Esophagus squamous epithelium (tissue), 5 donors: ENCODE measurements around the gene ZFYVE28. TPM values are rescaled to one million over a fixed set of nuclear protein-coding genes. Genes with fewer than 3 reads are reported as not detected.

ENCODE experiments used
- DNase-seq: peaks from one replicate; lab custom pipeline; 2025; lab: John Stamatoyannopoulos, UW
- H3K27ac ChIP-seq, 4 donors: fragments of 200-600 bp; sonication (generic); one replicate each; pipeline ENCODE4 v1.5.1; 2016 to 2019; ENCODE audit warnings: mild to moderate bottlenecking in 1 of 4
- H3K27me3 ChIP-seq, 4 donors: fragments of 200-600 bp; sonication (generic); 1 replicate in 3 of 4; 2 replicates in 1 of 4; pipeline versions ENCODE4 v1.5.1 to v1.6.0; 2017 to 2021; ENCODE audit warnings: antibody characterized with exemption in 1 of 4
- H3K36me3 ChIP-seq, 3 donors: fragments of 200-600 bp; sonication (generic); one replicate each; pipeline ENCODE4 v1.5.1; 2016 to 2019
- H3K4me1 ChIP-seq, 3 donors: fragments of 200-600 bp; sonication (generic); one replicate each; pipeline ENCODE4 v1.5.1; 2017 to 2019
- H3K4me3 ChIP-seq, 4 donors: fragments of 200-600 bp; sonication (generic); 1 replicate in 3 of 4; 2 replicates in 1 of 4; pipeline ENCODE4 v1.5.1; 2016 to 2019; ENCODE audit warnings: mild to moderate bottlenecking in 2 of 4, moderate library complexity in 1 of 4
- H3K9me3 ChIP-seq, 3 donors: fragments of 200-600 bp; sonication (generic); one replicate each; pipeline ENCODE4 v1.5.1; 2016 to 2019
- POLR2A ChIP-seq, 4 donors: fragments of 450-650 bp; IDR thresholded peaks; one replicate each; pipeline ENCODE4 v1.6.1; 2017; ENCODE audit warnings: antibody characterized with exemption in 4 of 4, mild to moderate bottlenecking in 4 of 4, moderate library complexity in 3 of 4
- WGBS, 2 donors: methylation state at CpG; one replicate each; pipeline ENCODE4 v1.1.5; 2018; 5-methylcytosine and 5-hydroxymethylcytosine counted together
- intact Hi-C: fragments of 100-400 bp; cut with DNase I; formaldehyde crosslinking; loops from one replicate; pipeline ENCODE4 v1.15.0; 2022
- total RNA-seq, 4 donors: library from RNA; depleted of rRNA; stranded (reverse); fragments of >200 nt; gene quantifications; one replicate each; pipeline ENCODE4 v1.1.0, GENCODE V29; 2016
- TF ChIP-seq, protein P1 (sequence below), 6 experiments: fragments of 450-650 bp in 4 of 6; fragments of 200-600 bp in 2 of 6; sonication (generic) in 2 of 6; IDR thresholded peaks; one replicate each; pipeline ENCODE4 v1.5.1; 2016 to 2019; ENCODE audit warnings: antibody characterized with exemption in 6 of 6, mild to moderate bottlenecking in 4 of 6, moderate library complexity in 4 of 6
- donor health status: DM: yes; HTN: yes; CAD: no.

Gene ZFYVE28
- total RNA-seq, 4 donors from 2014 or later: 5.1 to 8.5 (median 8.2) TPM

DNA sequence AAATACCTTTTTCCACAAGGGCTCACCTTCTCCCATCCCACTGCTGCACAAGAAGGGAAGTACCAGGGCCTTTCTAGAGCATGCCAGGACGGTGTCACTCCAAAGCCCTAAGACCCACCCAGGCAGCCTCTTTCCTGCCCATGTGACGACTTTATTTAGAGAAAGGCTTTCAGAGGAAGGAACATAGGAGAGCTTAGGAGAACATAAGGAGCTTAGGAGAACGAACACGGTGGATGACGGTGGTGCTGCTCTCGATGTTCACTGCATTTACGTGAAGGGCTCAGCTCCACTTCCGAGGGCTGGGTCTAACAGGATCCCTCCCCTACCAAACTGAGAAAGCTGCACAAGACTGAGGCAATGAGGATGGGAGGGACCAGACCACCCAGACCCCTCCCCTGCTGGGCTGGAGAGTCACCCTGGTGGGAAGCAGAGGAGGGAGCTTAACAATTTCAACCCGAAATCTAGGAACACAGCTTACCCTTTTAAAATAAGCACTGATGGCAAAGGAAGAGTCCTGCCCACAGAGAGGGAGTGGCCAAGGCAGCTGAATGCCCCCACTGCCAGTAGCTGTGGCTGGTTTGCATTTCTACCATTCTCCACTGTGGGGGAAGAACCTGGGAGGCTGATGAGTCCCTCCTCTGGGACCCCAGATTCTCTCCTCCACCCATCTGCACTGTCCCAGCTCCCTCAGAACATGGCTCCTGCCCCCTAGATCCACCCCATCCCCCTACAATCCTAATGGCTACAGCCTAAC, 29.8 kb downstream of the ZFYVE28 start:
- intact Hi-C loops: no loop called here
- DNase-seq: no peak
- Histone ChIP-seq H3K4me1 (peaks cover 0 to 5% (median 3%) of the 10 kb centered on the region in 3 donors), H3K27me3 (no peaks in the 10 kb centered on the region), H3K27ac (no peak overlapping the region), H3K36me3 (no peaks in the 10 kb centered on the region), H3K9me3 (no peaks in the 10 kb centered on the region), H3K4me3 (no peak overlapping the region)
- TF ChIP-seq, protein P1, sequence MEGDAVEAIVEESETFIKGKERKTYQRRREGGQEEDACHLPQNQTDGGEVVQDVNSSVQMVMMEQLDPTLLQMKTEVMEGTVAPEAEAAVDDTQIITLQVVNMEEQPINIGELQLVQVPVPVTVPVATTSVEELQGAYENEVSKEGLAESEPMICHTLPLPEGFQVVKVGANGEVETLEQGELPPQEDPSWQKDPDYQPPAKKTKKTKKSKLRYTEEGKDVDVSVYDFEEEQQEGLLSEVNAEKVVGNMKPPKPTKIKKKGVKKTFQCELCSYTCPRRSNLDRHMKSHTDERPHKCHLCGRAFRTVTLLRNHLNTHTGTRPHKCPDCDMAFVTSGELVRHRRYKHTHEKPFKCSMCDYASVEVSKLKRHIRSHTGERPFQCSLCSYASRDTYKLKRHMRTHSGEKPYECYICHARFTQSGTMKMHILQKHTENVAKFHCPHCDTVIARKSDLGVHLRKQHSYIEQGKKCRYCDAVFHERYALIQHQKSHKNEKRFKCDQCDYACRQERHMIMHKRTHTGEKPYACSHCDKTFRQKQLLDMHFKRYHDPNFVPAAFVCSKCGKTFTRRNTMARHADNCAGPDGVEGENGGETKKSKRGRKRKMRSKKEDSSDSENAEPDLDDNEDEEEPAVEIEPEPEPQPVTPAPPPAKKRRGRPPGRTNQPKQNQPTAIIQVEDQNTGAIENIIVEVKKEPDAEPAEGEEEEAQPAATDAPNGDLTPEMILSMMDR (IDR thresholded peaks at IDR 0.05): no peak
- TF ChIP-seq POLR2A (IDR thresholded peaks at IDR 0.05): no peak
- 34 to 50% methylated on average over 8 of the region's 9 CpGs for WGBS, 2 donors

DNA sequence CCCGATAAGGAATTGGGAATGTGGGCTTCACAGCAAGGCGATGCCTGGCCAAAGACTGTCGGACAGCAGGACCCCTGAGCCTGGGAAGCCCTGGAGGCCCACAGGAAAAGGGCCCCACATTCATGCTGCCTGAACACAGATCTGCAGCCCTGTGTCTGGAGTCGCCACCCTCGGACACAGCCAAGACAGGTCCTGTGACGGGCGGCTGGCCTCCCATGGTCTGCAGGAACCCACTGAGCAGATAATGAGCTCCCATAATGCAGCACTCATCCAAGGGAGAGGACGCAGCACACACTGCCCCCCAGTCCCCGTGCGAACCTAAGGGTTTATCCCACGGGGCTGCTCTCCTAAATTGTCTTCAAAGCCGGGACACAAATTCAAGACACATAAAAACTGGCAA, 30.6 kb downstream of the ZFYVE28 start:
- Histone ChIP-seq H3K4me1 (peaks cover 0 to 3% (median 0%) of the 10 kb centered on the region in 3 donors), H3K27me3 (no peaks in the 10 kb centered on the region), H3K9me3 (no peaks in the 10 kb centered on the region), H3K36me3 (no peaks in the 10 kb centered on the region), H3K27ac (no peak overlapping the region), H3K4me3 (no peak overlapping the region)
- WGBS, 2 donors: 79 to 93% methylated on average over 3 to 6 of the region's 12 CpGs
- no peak for TF ChIP-seq POLR2A (IDR thresholded peaks at IDR 0.05)
- TF ChIP-seq, protein P1 (IDR thresholded peaks at IDR 0.05): no peak
- intact Hi-C loops: no loop called here
- DNase-seq: no peak

DNA sequence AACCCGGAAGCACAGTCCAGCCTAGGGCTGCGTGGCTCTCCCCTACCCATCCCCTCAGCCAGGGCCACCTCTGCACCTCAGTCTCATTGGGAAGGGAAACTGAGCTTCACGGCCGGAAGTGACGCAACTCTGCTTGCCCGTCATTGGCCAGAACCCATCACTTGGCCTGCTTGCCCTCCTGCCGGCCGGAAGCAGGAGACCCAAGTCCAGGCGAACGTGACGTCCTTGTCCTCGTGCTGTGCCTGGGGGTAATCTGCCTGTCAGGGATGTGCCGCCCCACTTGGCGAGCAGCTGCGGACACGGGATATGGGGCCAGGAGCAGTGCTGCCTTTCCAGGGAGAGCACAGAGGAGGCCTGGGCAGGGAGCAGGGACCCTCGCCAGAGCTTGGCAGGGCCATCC, 31.2 kb downstream of the ZFYVE28 start:
- 75% methylated on average over 4 of the region's 17 CpGs; no CpG with 5 or more reads in 1 of the 2 donors for WGBS, 2 donors
- intact Hi-C loops: no loop called here
- Histone ChIP-seq H3K4me1 (peaks cover 0 to 3% (median 0%) of the 10 kb centered on the region in 3 donors), H3K36me3 (no peaks in the 10 kb centered on the region), H3K4me3 (no peak overlapping the region), H3K27me3 (no peaks in the 10 kb centered on the region), H3K27ac (no peak overlapping the region), H3K9me3 (no peaks in the 10 kb centered on the region)
- no peak for TF ChIP-seq POLR2A (IDR thresholded peaks at IDR 0.05)
- TF ChIP-seq, protein P1 (IDR thresholded peaks at IDR 0.05): no peak
- no peak for DNase-seq

DNA sequence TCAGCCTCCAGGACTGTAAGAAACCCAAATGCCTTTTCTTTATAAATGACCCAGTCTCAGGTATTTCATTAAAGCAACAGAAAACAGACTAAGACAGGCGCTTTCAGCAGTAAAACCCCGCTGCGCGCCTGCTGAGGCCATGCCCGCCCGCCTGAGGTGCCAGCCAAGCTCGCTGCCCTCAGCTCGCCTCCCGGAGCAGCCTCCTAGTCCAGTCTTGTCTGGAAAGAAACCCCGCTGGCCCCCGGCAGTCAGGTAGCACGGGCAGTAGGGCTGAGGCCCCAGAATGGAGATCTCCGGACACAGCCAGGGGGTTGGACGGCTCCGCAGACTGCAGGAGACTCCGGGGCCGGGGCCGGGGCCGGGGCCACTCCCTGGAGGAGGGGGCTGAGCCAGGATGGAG, 31.7 kb downstream of the ZFYVE28 start:
- no peaks in the 10 kb centered on the region for H3K9me3 ChIP-seq
- no peaks in the 10 kb centered on the region for H3K36me3 ChIP-seq
- H3K27ac ChIP-seq: no peak overlapping the region
- H3K4me1 ChIP-seq: peaks cover 0 to 3% (median 0%) of the 10 kb centered on the region in 3 donors
- H3K27me3 ChIP-seq: no peaks in the 10 kb centered on the region
- no peak for DNase-seq
- no CpG with 5 or more reads among the region's 19 CpGs for WGBS, 2 donors
- TF ChIP-seq, protein P1 (IDR thresholded peaks at IDR 0.05): no peak
- no peak for TF ChIP-seq POLR2A (IDR thresholded peaks at IDR 0.05)
- intact Hi-C loops: no loop called here
- no peak overlapping the region for H3K4me3 ChIP-seq

DNA sequence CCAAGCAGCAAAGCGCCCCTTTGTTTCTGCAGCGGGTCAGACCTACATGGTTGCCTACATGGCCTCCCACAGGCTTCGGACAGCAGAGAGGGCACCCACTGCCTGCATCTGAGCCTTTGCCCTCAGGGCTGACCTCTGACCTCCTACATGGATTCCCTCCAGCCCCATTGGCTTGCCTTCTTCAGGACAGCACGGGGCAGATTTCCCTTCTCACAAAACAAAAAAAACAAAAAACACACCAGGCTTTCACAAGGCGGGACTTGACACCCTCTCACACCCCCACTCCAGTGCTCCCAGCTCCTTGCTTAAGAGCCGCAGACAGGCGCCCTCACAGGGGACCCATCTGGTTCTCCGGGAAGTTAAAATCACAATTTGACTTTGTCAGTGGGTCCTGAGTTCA, 32.9 kb downstream of the ZFYVE28 start:
- Histone ChIP-seq H3K27me3 (no peaks in the 10 kb centered on the region), H3K9me3 (no peaks in the 10 kb centered on the region), H3K36me3 (no peaks in the 10 kb centered on the region), H3K4me1 (peaks cover 0 to 3% (median 0%) of the 10 kb centered on the region in 3 donors), H3K27ac (no peak overlapping the region), H3K4me3 (no peak overlapping the region)
- 100% methylated on average over 1 to 2 of the region's 8 CpGs for WGBS, 2 donors
- DNase-seq: no peak
- intact Hi-C loops: no loop called here
- TF ChIP-seq POLR2A (IDR thresholded peaks at IDR 0.05): no peak
- TF ChIP-seq, protein P1 (IDR thresholded peaks at IDR 0.05): no peak
